Endothelial cell of umbilical vein (primary cell): ENCODE data around the gene MAML3. TPM values are rescaled to one million over a fixed set of nuclear protein-coding genes. Genes with fewer than 3 reads are reported as not detected.

Experiments
- BruUV-seq: library from RNA; stranded (reverse); fragments of 400-500 nt; replicated peaks from 2 replicates; lab custom pipeline; 2021; lab: Mats Ljungman, UMichigan
- CTCF ChIA-PET: fragments of 300-600, 350-600 bp; sonication (Branson Sonifier 250); formaldehyde crosslinking; loops from one replicate; lab custom pipeline; 2021; ENCODE audit warnings: antibody characterized with exemption, inconsistent platforms; lab: Charles Lee
- POLR2A ChIA-PET: fragments of 300-600, 350-600 bp; sonication (Branson Sonifier 250); formaldehyde crosslinking; loops from one replicate; lab custom pipeline; 2021; ENCODE audit warnings: antibody characterized with exemption, inconsistent platforms; lab: Charles Lee
- DNase-seq: peaks from one replicate; pipeline ENCODE4 v3.0.0-alpha.2; 2011; ENCODE audit warnings: low read depth, low spot score
- FAIRE-seq: peaks from 2 replicates; lab custom pipeline; 2011; peaks lifted over from hg19 to GRCh38; lab: Jason Lieb, UNC
- H2AFZ ChIP-seq: 2 replicates; pipeline ENCODE4 v1.6.0; 2012; ENCODE audit warnings: low read depth, low read length, control low read depth, inconsistent platforms
- H3K27ac ChIP-seq: 2 replicates; pipeline ENCODE4 v1.5.1; 2011; ENCODE audit warnings: low read depth, mild to moderate bottlenecking, control low read depth, low read length, moderate library complexity; ENCODE audit not compliant: insufficient read depth
- H3K27me3 ChIP-seq, 2 experiments: 2 replicates each; pipeline versions ENCODE4 v1.6.0 to v1.6.1; 2011; ENCODE audit warnings: low read length in 2 of 2, mixed read lengths in 1 of 2; ENCODE audit not compliant: control insufficient read depth in 2 of 2, insufficient read depth in 2 of 2
- H3K36me3 ChIP-seq, 2 experiments: 2 replicates in 1 of 2; 3 replicates in 1 of 2; pipeline ENCODE4 v1.5.1; 2011; ENCODE audit warnings: low read length in 2 of 2, mild to moderate bottlenecking in 1 of 2, moderate library complexity in 1 of 2; ENCODE audit not compliant: control insufficient read depth in 2 of 2, insufficient read depth in 2 of 2; ENCODE audit errors: extremely low read depth in 1 of 2
- H3K4me1 ChIP-seq: 3 replicates; pipeline ENCODE4 v1.5.1; 2011; ENCODE audit warnings: mild to moderate bottlenecking, low read length; ENCODE audit not compliant: control insufficient read depth, insufficient read depth; ENCODE audit errors: extremely low read depth
- H3K4me2 ChIP-seq: 2 replicates; pipeline ENCODE4 v1.6.1; 2011; ENCODE audit warnings: low read length, control low read depth, mixed read lengths; ENCODE audit not compliant: insufficient read depth
- H3K4me3 ChIP-seq, 3 experiments: fragments of 200-600 bp in 1 of 3; sonication (generic), shearing (Covaris generic) in 1 of 3; replicated peaks in 1 of 3; 2 replicates each; pipeline ENCODE4 v1.5.1; 2011 to 2016; ENCODE audit warnings: control low read depth in 3 of 3, low read length in 3 of 3, mild to moderate bottlenecking in 2 of 3, inconsistent platforms in 1 of 3, low read depth in 1 of 3, moderate library complexity in 1 of 3; ENCODE audit not compliant: insufficient read depth in 1 of 3
- H3K79me2 ChIP-seq: 2 replicates; pipeline ENCODE4 v1.6.0; 2012; ENCODE audit warnings: low read length, inconsistent platforms; ENCODE audit not compliant: control insufficient read depth, insufficient read depth
- H3K9ac ChIP-seq: replicated peaks from 2 replicates; pipeline ENCODE3; 2011; ENCODE audit warnings: low read length, control low read depth; ENCODE audit not compliant: insufficient read depth; ENCODE audit errors: extremely low read depth
- H3K9me1 ChIP-seq: replicated peaks from 3 replicates; pipeline ENCODE4 v1.6.0; 2011; ENCODE audit warnings: mild to moderate bottlenecking, low read length; ENCODE audit not compliant: control insufficient read depth, insufficient read depth; ENCODE audit errors: extremely low read depth
- H3K9me3 ChIP-seq: replicated peaks from 2 replicates; pipeline ENCODE4 v1.5.1; 2012; ENCODE audit warnings: low read length, inconsistent platforms; ENCODE audit not compliant: control insufficient read depth, insufficient read depth
- H4K20me1 ChIP-seq: replicated peaks from 2 replicates; pipeline ENCODE3; 2011; ENCODE audit warnings: mild to moderate bottlenecking, low read length; ENCODE audit not compliant: control insufficient read depth, insufficient read depth; ENCODE audit errors: extremely low read depth
- EZH2 ChIP-seq: IDR thresholded peaks from 2 replicates; pipeline ENCODE4 v1.6.1; 2012; ENCODE audit warnings: borderline replicate concordance, low read depth, mild to moderate bottlenecking, moderate library complexity, low read length, inconsistent platforms; ENCODE audit not compliant: severe bottlenecking
- FOS ChIP-seq: IDR thresholded peaks from 2 replicates; pipeline ENCODE4 v1.6.1; 2011; ENCODE audit warnings: mild to moderate bottlenecking, low read length, moderate library complexity, borderline replicate concordance; ENCODE audit not compliant: insufficient read depth
- GATA2 ChIP-seq: IDR thresholded peaks from 2 replicates; pipeline ENCODE4 v1.7.0; 2011; ENCODE audit warnings: low read depth, mild to moderate bottlenecking, moderate library complexity, mixed read lengths, low read length; ENCODE audit not compliant: insufficient read length, insufficient read depth
- JUN ChIP-seq: IDR thresholded peaks from 2 replicates; pipeline ENCODE4 v1.6.1; 2011; ENCODE audit warnings: borderline replicate concordance, low read depth; ENCODE audit not compliant: insufficient read length, insufficient read depth
- MYC ChIP-seq: IDR thresholded peaks from one replicate; pipeline ENCODE4 v1.6.1; 2011; ENCODE audit warnings: mild to moderate bottlenecking, low read depth, low read length
- POLR2A ChIP-seq: IDR thresholded peaks from 2 replicates; pipeline ENCODE4 v1.6.1; 2012; ENCODE audit warnings: low read depth, mild to moderate bottlenecking, control low read depth, low read length
- POLR2AphosphoS5 ChIP-seq: IDR thresholded peaks from 2 replicates; pipeline ENCODE4 v1.6.1; 2012; ENCODE audit warnings: low read depth, mild to moderate bottlenecking, control low read depth, low read length, moderate library complexity; ENCODE audit not compliant: insufficient read depth
- dilution Hi-C: fragments of 300-500 bp; cut with MboI; formaldehyde crosslinking; loops from one replicate; pipeline ENCODE4 v1.15.0; 2019; ENCODE audit warnings: low sequenced_read_pairs; ENCODE audit not compliant: extremely low pct_ligation_motif_present
- intact Hi-C: fragments of 100-400 bp; cut with micrococcal nuclease; formaldehyde crosslinking; loops from one replicate; pipeline ENCODE4 v1.10.0; 2022
- polyA plus RNA-seq, 4 experiments: library from polyadenylated mRNA; depleted of rRNA in 3 of 4; stranded (reverse) in 3 of 4; unstranded in 1 of 4; fragments of >200 nt; gene quantifications; 2 replicates each; pipeline versions ENCODE4 v1.2.1 to v1.2.3, GENCODE V29; 2011 to 2012; ENCODE audit warnings: missing spikeins in 1 of 4
- total RNA-seq: library from RNA; stranded (reverse); gene quantifications from 2 replicates; pipeline ENCODE4 v1.2.3, GENCODE V29; 2021
- TF ChIP-seq, protein P1 (sequence below): IDR thresholded peaks from 2 replicates; pipeline ENCODE4 v1.6.1; 2011; ENCODE audit not compliant: insufficient read depth, insufficient read length
- TF ChIP-seq, protein P2 (sequence below), 2 donors: IDR thresholded peaks; 1 replicate in 1 of 2; 2 replicates in 1 of 2; pipeline ENCODE4 v1.5.1; 2011; ENCODE audit warnings: low read length in 2 of 2, mild to moderate bottlenecking in 2 of 2, moderate library complexity in 2 of 2, control low read depth in 1 of 2, inconsistent platforms in 1 of 2, low read depth in 1 of 2; ENCODE audit not compliant: insufficient read depth in 1 of 2; ENCODE audit errors: extremely low read depth in 1 of 2

Gene MAML3
- total and polyA plus RNA-seq, 2 donors (not counting 3 experiments of a cell fraction or from before 2014, with no cell fraction given), result 14.0 to 20.3 TPM

- Histone ChIP-seq H2AFZ (no peak overlapping the region), H3K9me3 (no peaks in the 10 kb centered on the region), H3K9me1 (no peaks in the 10 kb centered on the region), H3K4me1 (peaks cover 6% of the 10 kb centered on the region), H4K20me1 (no peaks in the 10 kb centered on the region), H3K79me2 (peaks cover 6% of the 10 kb centered on the region), H3K4me2 (no peak overlapping the region), H3K4me3 (no peak overlapping the region), H3K9ac (no peak overlapping the region), H3K27me3 (no peaks in the 10 kb centered on the region), H3K27ac (no peak overlapping the region), H3K36me3 (no peaks in the 10 kb centered on the region)
- CTCF ChIA-PET, result no interaction called here
- FAIRE-seq, result no peak
- intact Hi-C loops (no loop called here), dilution Hi-C loops (no loop called here)
- no TSS peak for BruUV-seq
- DNase-seq, result no peak
- POLR2A ChIA-PET, result no interaction called here
- TF ChIP-seq JUN (no peak), EZH2 (no peak), MYC (no peak), GATA2 (no peak), FOS (no peak), POLR2A (no peak), POLR2AphosphoS5 (no peak)
- TF ChIP-seq, protein P1, sequence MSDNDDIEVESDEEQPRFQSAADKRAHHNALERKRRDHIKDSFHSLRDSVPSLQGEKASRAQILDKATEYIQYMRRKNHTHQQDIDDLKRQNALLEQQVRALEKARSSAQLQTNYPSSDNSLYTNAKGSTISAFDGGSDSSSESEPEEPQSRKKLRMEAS, result no peak
- TF ChIP-seq, protein P2, sequence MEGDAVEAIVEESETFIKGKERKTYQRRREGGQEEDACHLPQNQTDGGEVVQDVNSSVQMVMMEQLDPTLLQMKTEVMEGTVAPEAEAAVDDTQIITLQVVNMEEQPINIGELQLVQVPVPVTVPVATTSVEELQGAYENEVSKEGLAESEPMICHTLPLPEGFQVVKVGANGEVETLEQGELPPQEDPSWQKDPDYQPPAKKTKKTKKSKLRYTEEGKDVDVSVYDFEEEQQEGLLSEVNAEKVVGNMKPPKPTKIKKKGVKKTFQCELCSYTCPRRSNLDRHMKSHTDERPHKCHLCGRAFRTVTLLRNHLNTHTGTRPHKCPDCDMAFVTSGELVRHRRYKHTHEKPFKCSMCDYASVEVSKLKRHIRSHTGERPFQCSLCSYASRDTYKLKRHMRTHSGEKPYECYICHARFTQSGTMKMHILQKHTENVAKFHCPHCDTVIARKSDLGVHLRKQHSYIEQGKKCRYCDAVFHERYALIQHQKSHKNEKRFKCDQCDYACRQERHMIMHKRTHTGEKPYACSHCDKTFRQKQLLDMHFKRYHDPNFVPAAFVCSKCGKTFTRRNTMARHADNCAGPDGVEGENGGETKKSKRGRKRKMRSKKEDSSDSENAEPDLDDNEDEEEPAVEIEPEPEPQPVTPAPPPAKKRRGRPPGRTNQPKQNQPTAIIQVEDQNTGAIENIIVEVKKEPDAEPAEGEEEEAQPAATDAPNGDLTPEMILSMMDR (IDR thresholded peaks at IDR 0.05; ENCODE audit: extremely low read depth in 1 of 2, insufficient read depth in 1 of 2, low read depth in 1 of 2, low read length in 2 of 2), result no peak
Measured at GRCh38 chr4:140071806-140072205, 82.2 kb downstream of the MAML3 start.
